GM18507 (cell line): Measurements from ENCODE around the gene POU2F2.

Experiments
- DNase-seq: peaks from one replicate; pipeline ENCODE4 v3.0.0; 2011; ENCODE audit warnings: low read depth; ENCODE audit not compliant: insufficient read length; ENCODE audit errors: extremely low spot score
- FAIRE-seq: peaks from 2 replicates; lab custom pipeline; 2011; peaks lifted over from hg19 to GRCh38; lab: Jason Lieb, UNC

The POU2F2 gene

GRCh38 chr19:42130254-42130573, 2.0 kb downstream of the POU2F2 start:
- DNase-seq, result no peak

GRCh38 chr19:42129399-42130253, 2.6 kb downstream of the POU2F2 start:
- DNase-seq (peak; percentile 66), FAIRE-seq (peak; percentile 100)

More at GRCh38 chr19:42130254-42130573, 2.0 kb downstream of the POU2F2 start:
- no peak for FAIRE-seq

- no peak for DNase-seq
- FAIRE-seq, result peak; percentile 83
These were observed 5.7 kb downstream of the POU2F2 start for GRCh38 chr19:42126574-42126973.

- FAIRE-seq (no peak), DNase-seq (no peak)
These were observed 6.7 kb downstream of the POU2F2 start for GRCh38 chr19:42125536-42125935.

GRCh38 chr19:42124386-42124901, 7.8 kb downstream of the POU2F2 start:
- FAIRE-seq, result no peak
- no peak for DNase-seq

GRCh38 chr19:42123765-42124164, 8.5 kb downstream of the POU2F2 start:
- FAIRE-seq (no peak), DNase-seq (no peak)

GRCh38 chr19:42122691-42123607, 9.3 kb downstream of the POU2F2 start:
- DNase-seq (no peak), FAIRE-seq (peak; percentile 91)

- DNase-seq (no peak), FAIRE-seq (peak; percentile 86)
These were observed 10.6 kb downstream of the POU2F2 start for GRCh38 chr19:42121656-42122069.

- DNase-seq (no peak), FAIRE-seq (no peak)
These were observed 11.1 kb downstream of the POU2F2 start for GRCh38 chr19:42121036-42121621.

- DNase-seq, result no peak
- FAIRE-seq, result no peak
These were observed 11.8 kb downstream of the POU2F2 start for GRCh38 chr19:42120276-42120980.

- DNase-seq (no peak), FAIRE-seq (no peak)
These were observed 15.2 kb downstream of the POU2F2 start for GRCh38 chr19:42117076-42117475.

GRCh38 chr19:42116308-42117075, 15.8 kb downstream of the POU2F2 start:
- FAIRE-seq (no peak), DNase-seq (no peak)

GRCh38 chr19:42115705-42116104, 16.5 kb downstream of the POU2F2 start:
- FAIRE-seq, result no peak
- DNase-seq, result no peak

- peak; percentile 46 for FAIRE-seq
These were observed 17.0 kb downstream of the POU2F2 start for GRCh38 chr19:42115219-42115618.

GRCh38 chr19:42114412-42114811, 17.8 kb downstream of the POU2F2 start:
- DNase-seq (no peak), FAIRE-seq (peak; percentile 94)

More at GRCh38 chr19:42115219-42115618, 17.0 kb downstream of the POU2F2 start:
- DNase-seq, result no peak

GRCh38 chr19:42113641-42114348, 18.5 kb downstream of the POU2F2 start:
- FAIRE-seq, result peak; percentile 31
- DNase-seq, result no peak

- FAIRE-seq (no peak), DNase-seq (no peak)
These were observed 20.4 kb downstream of the POU2F2 start for GRCh38 chr19:42111811-42112210.

- DNase-seq (no peak), FAIRE-seq (no peak)
These were observed 20.9 kb downstream of the POU2F2 start for GRCh38 chr19:42111384-42111783.
